GM12892 (cell line): ENCODE measurements around the gene ZNF446.
"Not testable (repeated sequence)": the region's sequence is repeated elsewhere in the genome, so short reads cannot be mapped to it uniquely, and the experiment has no call there.

Source experiments
- POLR2A ChIP-seq: IDR thresholded peaks from 2 replicates; pipeline ENCODE4 v1.6.1; 2011; ENCODE audit warnings: low read depth, low read length, control low read depth
- POLR2AphosphoS5 ChIP-seq: IDR thresholded peaks from 2 replicates; pipeline ENCODE4 v1.6.1; 2011; ENCODE audit warnings: low read depth, low read length, control low read depth

DNA sequence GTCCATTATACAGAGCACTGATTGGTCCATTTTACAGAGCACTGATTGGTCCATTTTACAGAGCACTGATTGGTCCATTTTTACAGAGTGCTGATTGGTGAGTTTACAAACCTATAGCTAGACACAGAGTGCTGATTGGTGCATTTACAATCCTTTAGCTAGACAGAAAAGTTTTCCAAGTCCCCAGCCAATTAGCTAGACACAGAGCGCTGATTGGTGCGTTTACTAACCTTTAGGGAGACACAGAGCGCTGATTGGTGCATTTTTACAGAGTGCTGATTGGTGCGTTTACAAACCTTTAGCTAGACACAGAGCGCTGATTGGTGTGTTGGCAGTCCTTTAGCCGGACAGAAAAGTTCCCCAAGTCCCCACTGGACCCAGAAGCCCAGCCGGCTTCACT lies 33.2 kb upstream of the ZNF446 start:
- TF ChIP-seq POLR2A, POLR2AphosphoS5: not testable (repeated sequence)
